ENCODE results near the gene PTPN22.

The PTPN22 gene

DNA sequence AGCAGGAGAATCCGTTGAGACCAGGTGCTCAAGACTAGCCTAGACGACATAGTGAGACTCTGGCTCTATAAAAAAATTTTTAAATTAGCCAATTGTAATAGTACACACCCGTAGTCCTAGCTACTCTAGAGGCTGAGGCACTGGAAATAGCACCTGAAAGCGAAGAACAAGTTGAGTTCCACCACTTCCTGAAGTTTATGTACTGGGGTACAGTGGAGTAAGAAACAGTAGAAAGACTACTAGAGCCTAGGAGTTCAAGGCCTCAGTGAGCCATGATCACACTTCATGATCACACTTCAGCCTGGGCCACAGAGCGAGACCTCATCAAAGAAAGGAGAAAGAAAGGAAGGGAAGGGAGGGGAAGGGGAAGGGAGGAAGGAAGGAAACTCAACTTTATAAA, 79.0 kb downstream of the PTPN22 start:
- peaks cover 5 to 37% of the 10 kb centered on the region in 2 experiments for H3K36me3 ChIP-seq (ENCODE audit: control insufficient read depth in 2 of 2, insufficient read depth in 1 of 2, low read length in 2 of 2)
- TF ChIP-seq ZNF366 (tag by site-specific recombination; conservative IDR thresholded peaks at IDR 0.05) (no peak), BCL11B (tag by site-specific recombination; IDR thresholded peaks at IDR 0.05; ENCODE audit: low read depth) (no peak), HOXD13 (CRISPR knock-in tag; IDR thresholded peaks at IDR 0.05; ENCODE audit: borderline replicate concordance) (no peak), GFI1B (tag by site-specific recombination; IDR thresholded peaks at IDR 0.05) (no peak), ZNF133 (tag by site-specific recombination; IDR thresholded peaks at IDR 0.05) (no peak), ZNF2 (tag by site-specific recombination; IDR thresholded peaks at IDR 0.05) (no peak), ZBTB20 (tag by site-specific recombination; IDR thresholded peaks at IDR 0.05) (no peak), ZNF660 (tag by site-specific recombination; IDR thresholded peaks at IDR 0.05) (no peak), ZNF202 (tag by site-specific recombination; IDR thresholded peaks at IDR 0.05; ENCODE audit: borderline replicate concordance) (no peak), ZNF335 (tag by site-specific recombination; conservative IDR thresholded peaks at IDR 0.05) (no peak), SETDB1 (IDR thresholded peaks at IDR 0.05; ENCODE audit: insufficient read length, low read length) (no peak), ZNF510 (tag by site-specific recombination; IDR thresholded peaks at IDR 0.05; ENCODE audit: insufficient replicate concordance) (no peak), ZNF624 (tag by site-specific recombination; IDR thresholded peaks at IDR 0.05) (no peak)
- TF ChIP-seq, protein P1, sequence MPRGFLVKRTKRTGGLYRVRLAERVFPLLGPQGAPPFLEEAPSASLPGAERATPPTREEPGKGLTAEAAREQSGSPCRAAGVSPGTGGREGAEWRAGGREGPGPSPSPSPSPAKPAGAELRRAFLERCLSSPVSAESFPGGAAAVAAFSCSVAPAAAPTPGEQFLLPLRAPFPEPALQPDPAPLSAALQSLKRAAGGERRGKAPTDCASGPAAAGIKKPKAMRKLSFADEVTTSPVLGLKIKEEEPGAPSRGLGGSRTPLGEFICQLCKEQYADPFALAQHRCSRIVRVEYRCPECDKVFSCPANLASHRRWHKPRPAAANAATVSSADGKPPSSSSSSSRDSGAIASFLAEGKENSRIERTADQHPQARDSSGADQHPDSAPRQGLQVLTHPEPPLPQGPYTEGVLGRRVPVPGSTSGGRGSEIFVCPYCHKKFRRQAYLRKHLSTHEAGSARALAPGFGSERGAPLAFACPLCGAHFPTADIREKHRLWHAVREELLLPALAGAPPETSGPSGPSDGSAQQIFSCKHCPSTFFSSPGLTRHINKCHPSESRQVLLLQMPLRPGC (tag by site-specific recombination; IDR thresholded peaks at IDR 0.05): no peak
- TF ChIP-seq, protein P2, sequence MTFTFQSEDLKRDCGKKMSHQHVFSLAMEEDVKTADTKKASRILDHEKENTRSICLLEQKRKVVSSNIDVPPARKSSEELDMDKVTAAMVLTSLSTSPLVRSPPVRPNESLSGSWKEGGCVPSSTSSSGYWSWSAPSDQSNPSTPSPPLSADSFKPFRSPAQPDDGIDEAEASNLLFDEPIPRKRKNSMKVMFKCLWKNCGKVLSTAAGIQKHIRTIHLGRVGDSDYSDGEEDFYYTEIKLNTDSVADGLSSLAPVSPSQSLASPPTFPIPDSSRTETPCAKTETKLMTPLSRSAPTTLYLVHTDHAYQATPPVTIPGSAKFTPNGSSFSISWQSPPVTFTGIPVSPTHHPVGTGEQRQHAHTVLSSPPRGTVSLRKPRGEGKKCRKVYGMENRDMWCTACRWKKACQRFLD (tag by site-specific recombination; IDR thresholded peaks at IDR 0.05): no peak
- H3K4me3 ChIP-seq (ENCODE audit: low read depth, low read length): no peak overlapping the region
- ChIA-PET POLR2A (no interaction called here), CTCF (interaction anchor here (0.6 kb wide), 2 partner anchors 16 to 1540 kb away, joined by 3 to 5 read pairs; no protein-coding TSS in a partner anchor)
- H3K4me1 ChIP-seq (ENCODE audit: control insufficient read depth, insufficient read depth, low read length): no peaks in the 10 kb centered on the region
- no peaks in the 10 kb centered on the region for H3K9me3 ChIP-seq (ENCODE audit: control insufficient read depth, insufficient read depth, low read depth, low read length)
- H3K27ac ChIP-seq (ENCODE audit: extremely low read depth, low read depth, low read length): no peak overlapping the region

- Histone ChIP-seq H3K4me3 (ENCODE audit: low read depth, low read length) (no peak overlapping the region), H3K9me3 (ENCODE audit: control insufficient read depth, insufficient read depth, low read depth, low read length) (no peaks in the 10 kb centered on the region), H3K4me1 (ENCODE audit: control insufficient read depth, insufficient read depth, low read length) (peaks cover 2% of the 10 kb centered on the region), H3K27ac (ENCODE audit: extremely low read depth, low read depth, low read length) (no peak overlapping the region), H3K36me3 (ENCODE audit: control insufficient read depth in 2 of 2, insufficient read depth in 1 of 2, low read length in 2 of 2) (peaks cover 5 to 11% of the 10 kb centered on the region in 2 experiments)
- CTCF ChIA-PET: no interaction called here
- POLR2A ChIA-PET: no interaction called here
- TF ChIP-seq HOXD13 (CRISPR knock-in tag; IDR thresholded peaks at IDR 0.05; ENCODE audit: borderline replicate concordance) (no peak), HOXA7 (CRISPR knock-in tag; IDR thresholded peaks at IDR 0.05; ENCODE audit: borderline replicate concordance) (no peak), ZIC2 (tag by site-specific recombination; IDR thresholded peaks at IDR 0.05) (no peak)
- TF ChIP-seq, protein P3, sequence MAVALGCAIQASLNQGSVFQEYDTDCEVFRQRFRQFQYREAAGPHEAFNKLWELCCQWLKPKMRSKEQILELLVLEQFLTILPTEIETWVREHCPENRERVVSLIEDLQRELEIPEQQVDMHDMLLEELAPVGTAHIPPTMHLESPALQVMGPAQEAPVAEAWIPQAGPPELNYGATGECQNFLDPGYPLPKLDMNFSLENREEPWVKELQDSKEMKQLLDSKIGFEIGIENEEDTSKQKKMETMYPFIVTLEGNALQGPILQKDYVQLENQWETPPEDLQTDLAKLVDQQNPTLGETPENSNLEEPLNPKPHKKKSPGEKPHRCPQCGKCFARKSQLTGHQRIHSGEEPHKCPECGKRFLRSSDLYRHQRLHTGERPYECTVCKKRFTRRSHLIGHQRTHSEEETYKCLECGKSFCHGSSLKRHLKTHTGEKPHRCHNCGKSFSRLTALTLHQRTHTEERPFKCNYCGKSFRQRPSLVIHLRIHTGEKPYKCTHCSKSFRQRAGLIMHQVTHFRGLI (tag by site-specific recombination; IDR thresholded peaks at IDR 0.05): no peak
These were observed 82.7 kb downstream of the PTPN22 start for GRCh38 chr1:113788802-113789201.

GRCh38 chr1:113787663-113788062, 83.8 kb downstream of the PTPN22 start:
- POLR2A ChIA-PET: no interaction called here
- Histone ChIP-seq H3K36me3 (ENCODE audit: control insufficient read depth in 2 of 2, insufficient read depth in 1 of 2, low read length in 2 of 2) (peaks cover 0 to 6% of the 10 kb centered on the region in 2 experiments; a peak in 1 of 3 replicates), H3K4me3 (ENCODE audit: low read depth, low read length) (no peak overlapping the region), H3K4me1 (ENCODE audit: control insufficient read depth, insufficient read depth, low read length) (peaks cover 2% of the 10 kb centered on the region), H3K27ac (ENCODE audit: extremely low read depth, low read depth, low read length) (no peak overlapping the region), H3K9me3 (ENCODE audit: control insufficient read depth, insufficient read depth, low read depth, low read length) (no peaks in the 10 kb centered on the region)
- CTCF ChIA-PET: interaction anchor here (0.6 to 0.8 kb wide), 2 partner anchors 13 to 970 kb away, joined by 3 to 7 read pairs; no protein-coding TSS in a partner anchor
- no peak for TF ChIP-seq ZNF488 (tag by site-specific recombination; IDR thresholded peaks at IDR 0.05)
- no peak for TF ChIP-seq ZNF184 (tag by site-specific recombination; IDR thresholded peaks at IDR 0.05)
- no peak for TF ChIP-seq HIC1 (tag by site-specific recombination; IDR thresholded peaks at IDR 0.05)
- no peak for TF ChIP-seq YY1 (tag by site-specific recombination; IDR thresholded peaks at IDR 0.05)
- TF ChIP-seq ZNF830 (tag by site-specific recombination; IDR thresholded peaks at IDR 0.05; ENCODE audit: low read depth): no peak
- TF ChIP-seq ZNF132 (tag by site-specific recombination; IDR thresholded peaks at IDR 0.05; ENCODE audit: borderline replicate concordance): no peak
